CD4-positive, alpha-beta T cell (primary cell): ENCODE results near the gene LDB2. TPM values are rescaled to one million over a fixed set of nuclear protein-coding genes. Genes with fewer than 3 reads are reported as not detected.
"Not testable (repeated sequence)": the region's sequence is repeated elsewhere in the genome, so short reads cannot be mapped to it uniquely, and the experiment has no call there.

ENCODE experiments used
- ATAC-seq: fragments of 200-7000 bp; cut with Tn5 transposase; one replicate; pipeline ENCODE4 v1.10.0; 2022; ENCODE audit warnings: mild to moderate bottlenecking; ENCODE audit not compliant: poor library complexity
- CTCF ChIA-PET: fragments of 350-600 bp; sonication (Branson Sonifier 250); formaldehyde crosslinking; loops from one replicate; lab custom pipeline; 2021; ENCODE audit warnings: antibody characterized with exemption, inconsistent platforms; lab: Charles Lee
- POLR2A ChIA-PET: fragments of 350-600 bp; sonication (Branson Sonifier 250); formaldehyde crosslinking; loops from one replicate; lab custom pipeline; 2021; ENCODE audit warnings: antibody characterized with exemption, inconsistent platforms; lab: Charles Lee
- DNase-seq, 14 experiments: peaks; one replicate each; pipeline ENCODE4 v3.0.0-alpha.2; 2013 to 2020; ENCODE audit warnings: mixed read lengths in 2 of 14
- H3K27ac ChIP-seq, 2 donors: one replicate each; pipeline versions ENCODE4 v1.5.1 to v1.7.0; 2013; ENCODE audit warnings: low read length in 2 of 2, low read depth in 1 of 2, mild to moderate bottlenecking in 1 of 2
- H3K27me3 ChIP-seq, 2 experiments: 1 replicate in 1 of 2; 2 replicates in 1 of 2; pipeline versions ENCODE4 v1.6.1 to v1.7.0; 2013; ENCODE audit warnings: low read length in 2 of 2, control low read depth in 1 of 2, mild to moderate bottlenecking in 1 of 2, moderate library complexity in 1 of 2; ENCODE audit not compliant: insufficient read depth in 2 of 2, control insufficient read depth in 1 of 2
- H3K36me3 ChIP-seq: one replicate; pipeline ENCODE4 v1.6.1; 2013; ENCODE audit warnings: low read length, control low read depth; ENCODE audit not compliant: insufficient read depth
- H3K4me1 ChIP-seq: one replicate; pipeline ENCODE4 v1.6.1; 2013; ENCODE audit warnings: low read length, control low read depth; ENCODE audit not compliant: insufficient read depth
- H3K4me3 ChIP-seq: one replicate; pipeline ENCODE4 v1.5.1; 2013; ENCODE audit warnings: mild to moderate bottlenecking, low read length, moderate library complexity
- H3K9me3 ChIP-seq, 2 experiments: 1 replicate in 1 of 2; 2 replicates in 1 of 2; pipeline versions ENCODE4 v1.6.1 to v1.7.0; 2013; ENCODE audit warnings: low read length in 2 of 2, mild to moderate bottlenecking in 2 of 2, control low read depth in 1 of 2, moderate library complexity in 1 of 2; ENCODE audit not compliant: control insufficient read depth in 1 of 2, insufficient read depth in 1 of 2
- H3K27ac Mint-ChIP-seq: one replicate; pipeline ENCODE4 v1.8.0; 2020; ENCODE audit warnings: mixed read lengths
- H3K27me3 Mint-ChIP-seq: one replicate; pipeline ENCODE4 v1.8.0; 2021; ENCODE audit warnings: mixed read lengths
- H3K36me3 Mint-ChIP-seq: one replicate; pipeline ENCODE4 v1.8.0; 2021; ENCODE audit warnings: low read depth, mixed read lengths
- H3K4me1 Mint-ChIP-seq: one replicate; pipeline ENCODE4 v1.8.0; 2021; ENCODE audit warnings: low read depth, mixed read lengths
- H3K4me3 Mint-ChIP-seq: one replicate; pipeline ENCODE4 v1.8.0; 2020; ENCODE audit warnings: mild to moderate bottlenecking, mixed read lengths
- H3K9me3 Mint-ChIP-seq: one replicate; pipeline ENCODE4 v1.8.0; 2020; ENCODE audit warnings: mixed read lengths
- CTCF ChIP-seq: fragments of 200-600 bp; IDR thresholded peaks from one replicate; pipeline ENCODE4 v1.8.0; 2022; ENCODE audit warnings: antibody characterized with exemption, mild to moderate bottlenecking
- intact Hi-C, 2 experiments: fragments of 100-400 bp; cut with DNase I in 1 of 2; cut with micrococcal nuclease in 1 of 2; formaldehyde crosslinking; loops; one replicate each; pipeline versions ENCODE4 v1.15.1 to v1.9.0; 2023 to 2025; cut with DNase I, micrococcal nuclease
- total RNA-seq, 174 experiments: library from RNA in 2 of 174; stranded (reverse) in 2 of 174; gene quantifications; one replicate each; pipeline ENCODE4 v1.2.3 and lab custom pipeline; 2021 to 2026

LDB2 gene
- total RNA-seq, 2 experiments from 2014 or later: not detected

- Mint-ChIP-seq H3K9me3 (no peaks in the 10 kb centered on the region), H3K27me3 (no peaks in the 10 kb centered on the region), H3K4me3 (no peak overlapping the region), H3K36me3 (no peaks in the 10 kb centered on the region), H3K4me1 (no peaks in the 10 kb centered on the region), H3K27ac (no peak overlapping the region)
- Histone ChIP-seq H3K27ac (no peak overlapping the region), H3K36me3 (no peaks in the 10 kb centered on the region), H3K4me3 (no peak overlapping the region), H3K4me1 (no peaks in the 10 kb centered on the region), H3K27me3 (peaks cover 0 to 2% of the 10 kb centered on the region in 2 experiments), H3K9me3 (peaks cover 0 to 5% of the 10 kb centered on the region in 2 experiments)
- ChIA-PET CTCF (no interaction called here), POLR2A (no interaction called here)
- TF ChIP-seq CTCF: no peak
- intact Hi-C loops: no loop called here
- no peak for DNase-seq
- ATAC-seq: no peak
Measured at GRCh38 chr4:16641971-16642370, 256.5 kb downstream of the LDB2 start.

GRCh38 chr4:16636912-16637630, 261.4 kb downstream of the LDB2 start:
- ATAC-seq (no peak), DNase-seq (no peak)
- peaks cover 0 to 5% of the 10 kb centered on the region in 2 experiments for H3K9me3 ChIP-seq
- CTCF ChIA-PET: interaction anchor here (0.6 kb wide), 1 partner anchor 110 kb away, joined by 3 read pairs; no protein-coding TSS in a partner anchor
- H3K36me3 ChIP-seq: no peaks in the 10 kb centered on the region
- H3K27ac ChIP-seq: no peak overlapping the region
- no peaks in the 10 kb centered on the region for H3K36me3 Mint-ChIP-seq
- peaks cover 7% of the 10 kb centered on the region for H3K9me3 Mint-ChIP-seq
- no peaks in the 10 kb centered on the region for H3K27me3 Mint-ChIP-seq
- no peak for TF ChIP-seq CTCF
- no peak overlapping the region for H3K4me3 Mint-ChIP-seq
- H3K4me1 ChIP-seq: no peaks in the 10 kb centered on the region
- intact Hi-C loops: no loop called here
- H3K4me3 ChIP-seq: no peak overlapping the region
- H3K27me3 ChIP-seq: peaks cover 0 to 2% of the 10 kb centered on the region in 2 experiments
- H3K27ac Mint-ChIP-seq: no peak overlapping the region
- POLR2A ChIA-PET: no interaction called here
- H3K4me1 Mint-ChIP-seq: no peaks in the 10 kb centered on the region

- Mint-ChIP-seq H3K27me3 (no peaks in the 10 kb centered on the region), H3K4me1 (no peaks in the 10 kb centered on the region), H3K27ac (no peak overlapping the region), H3K36me3 (no peaks in the 10 kb centered on the region), H3K4me3 (no peak overlapping the region), H3K9me3 (peaks cover 7% of the 10 kb centered on the region)
- CTCF ChIA-PET: no interaction called here
- H3K27ac ChIP-seq: no peak overlapping the region
- DNase-seq (no peak), ATAC-seq (no peak)
- no peak for TF ChIP-seq CTCF
- no peaks in the 10 kb centered on the region for H3K36me3 ChIP-seq
- H3K4me3 ChIP-seq: no peak overlapping the region
- intact Hi-C loops: no loop called here
- POLR2A ChIA-PET: no interaction called here
- H3K9me3 ChIP-seq: peaks cover 0 to 5% of the 10 kb centered on the region in 2 experiments
- H3K4me1 ChIP-seq: no peaks in the 10 kb centered on the region
- peaks cover 0 to under 1% of the 10 kb centered on the region in 2 experiments for H3K27me3 ChIP-seq
Measured at GRCh38 chr4:16636304-16636703, 262.1 kb downstream of the LDB2 start.

GRCh38 chr4:16629274-16629673, 269.2 kb downstream of the LDB2 start:
- H3K27me3 Mint-ChIP-seq, H3K4me3 ChIP-seq, POLR2A ChIA-PET, H3K27ac ChIP-seq, intact Hi-C loops, H3K36me3 ChIP-seq, H3K9me3 Mint-ChIP-seq, H3K4me3 Mint-ChIP-seq, H3K27me3 ChIP-seq, H3K4me1 ChIP-seq, CTCF ChIA-PET, H3K27ac Mint-ChIP-seq, DNase-seq, H3K36me3 Mint-ChIP-seq, H3K9me3 ChIP-seq, H3K4me1 Mint-ChIP-seq, ATAC-seq: not testable (repeated sequence)

- H3K9me3 ChIP-seq, H3K27ac ChIP-seq, H3K4me1 ChIP-seq, H3K36me3 Mint-ChIP-seq, DNase-seq, intact Hi-C loops, ATAC-seq, POLR2A ChIA-PET, CTCF ChIA-PET, H3K4me1 Mint-ChIP-seq, H3K27ac Mint-ChIP-seq, H3K27me3 ChIP-seq, H3K9me3 Mint-ChIP-seq, H3K27me3 Mint-ChIP-seq, H3K4me3 ChIP-seq, H3K4me3 Mint-ChIP-seq, H3K36me3 ChIP-seq: not testable (repeated sequence)
Measured at GRCh38 chr4:16628835-16629234, 269.6 kb downstream of the LDB2 start.
